T follicular helper cell (primary cell): ENCODE data around the gene CLIP2.
A peak's percentile ranks its signal among the peaks of the same experiment; 100 is the strongest.
"Not testable (repeated sequence)": the region's sequence is repeated elsewhere in the genome, so short reads cannot be mapped to it uniquely, and the experiment has no call there.

Experiments used
- DNase-seq: peaks from one replicate; pipeline ENCODE4 v3.0.0-alpha.2; 2020; ENCODE audit warnings: low read depth

Gene CLIP2

DNA sequence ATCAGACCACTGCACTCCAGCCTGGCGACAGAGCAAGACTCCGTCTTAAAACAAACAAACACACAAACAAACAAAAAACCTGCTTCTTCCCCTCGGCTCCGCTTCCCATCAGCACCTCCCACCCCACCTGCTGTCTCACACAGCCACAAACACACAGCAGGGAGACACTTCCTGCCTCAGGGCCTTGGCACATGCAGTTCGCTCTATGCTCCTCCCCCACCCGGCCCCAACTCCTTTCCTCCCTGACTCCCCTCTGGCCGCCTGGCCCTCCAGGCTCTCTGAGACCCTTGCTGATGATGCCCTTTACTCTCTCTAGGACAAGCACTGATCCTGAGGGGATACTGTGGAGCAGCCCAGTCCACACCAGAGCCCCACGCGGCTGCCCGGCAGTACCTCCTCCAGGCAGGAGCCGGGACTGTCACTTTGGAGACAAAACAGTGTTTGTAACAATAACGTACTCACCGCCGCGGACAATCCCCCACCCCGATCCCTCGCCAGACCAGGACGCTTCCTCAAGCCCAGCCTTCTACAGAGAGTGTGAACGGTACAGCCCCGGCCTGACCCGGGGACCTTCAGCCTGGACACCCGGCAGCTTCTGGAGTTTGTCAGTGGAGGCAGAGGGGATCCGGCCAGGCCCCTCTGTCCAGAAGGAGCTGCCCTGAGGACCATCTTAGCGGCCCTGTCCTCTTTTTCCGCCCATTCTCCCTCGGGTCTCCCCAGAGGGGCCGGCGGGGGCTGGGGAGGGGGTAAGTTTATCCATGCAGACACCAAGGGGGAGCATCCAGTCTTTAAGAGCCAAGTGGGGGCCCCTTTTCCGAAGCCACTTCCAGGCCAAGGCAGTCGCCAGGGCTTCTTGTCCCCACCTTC lies 114.5 kb downstream of the CLIP2 start:
- no peak for DNase-seq

- no peak for DNase-seq
These were observed 115.1 kb downstream of the CLIP2 start for GRCh38 chr7:74404388-74404700.

DNA sequence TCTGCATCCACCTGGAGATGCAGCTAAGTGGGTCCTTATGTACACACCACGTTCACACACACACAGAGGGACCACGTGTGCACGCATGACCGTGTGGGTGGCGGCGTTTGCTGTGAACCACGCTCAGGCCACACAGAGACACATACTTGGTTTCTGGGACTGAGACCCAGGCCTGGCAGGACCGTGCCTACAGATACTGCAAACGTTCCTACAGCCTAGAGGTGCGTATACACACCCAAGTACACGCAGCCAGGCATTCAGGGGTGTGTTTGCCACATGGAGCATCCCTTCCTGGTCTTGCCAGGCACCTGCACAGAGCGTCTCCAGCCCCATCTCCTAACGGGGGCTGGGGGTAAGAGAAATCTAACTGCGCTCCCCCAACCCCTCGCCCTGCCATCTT lies 115.5 kb downstream of the CLIP2 start:
- DNase-seq: no peak

GRCh38 chr7:74405191-74405898 lies 116.1 kb downstream of the CLIP2 start:
- DNase-seq: no peak

GRCh38 chr7:74405899-74406512 lies 116.8 kb downstream of the CLIP2 start:
- DNase-seq: no peak

DNA sequence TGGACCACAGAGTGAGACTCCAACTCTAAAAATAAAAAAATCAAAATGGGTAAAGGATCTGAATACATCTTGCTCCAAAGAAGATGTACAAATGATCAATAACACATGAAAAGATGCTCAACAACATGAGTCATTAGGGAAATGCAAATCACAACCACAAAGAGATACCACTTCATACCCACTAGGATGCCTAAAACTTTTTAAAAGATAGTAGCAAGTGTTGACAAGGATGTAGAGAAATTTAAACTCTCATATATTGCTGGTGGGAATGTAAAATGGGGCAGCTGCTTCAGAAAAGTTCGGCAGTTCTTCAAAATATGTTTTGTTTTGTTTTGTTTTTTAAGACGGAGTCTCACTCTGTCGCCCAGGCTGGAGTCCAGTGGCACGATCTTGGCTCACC lies 118.8 kb downstream of the CLIP2 start:
- DNase-seq: no peak

DNA sequence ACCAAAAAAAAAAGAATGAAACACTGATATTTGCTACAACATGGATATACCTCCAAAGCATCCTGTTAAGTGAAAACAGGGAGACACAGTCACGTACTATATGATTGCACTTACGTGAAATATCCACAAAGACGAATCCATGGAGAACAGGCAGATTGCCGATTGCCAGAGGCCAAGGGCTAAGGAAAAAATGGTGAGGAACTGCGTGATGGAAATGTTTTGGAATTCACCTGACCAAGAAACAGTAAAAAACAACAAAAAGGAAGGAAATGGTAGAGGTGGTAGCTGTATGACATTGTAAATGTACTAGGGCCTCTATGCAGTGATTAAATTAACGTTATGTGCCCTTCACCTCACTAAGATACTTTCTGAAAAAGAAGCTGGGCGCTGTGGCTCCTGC lies 120.4 kb downstream of the CLIP2 start:
- DNase-seq: no peak

DNA sequence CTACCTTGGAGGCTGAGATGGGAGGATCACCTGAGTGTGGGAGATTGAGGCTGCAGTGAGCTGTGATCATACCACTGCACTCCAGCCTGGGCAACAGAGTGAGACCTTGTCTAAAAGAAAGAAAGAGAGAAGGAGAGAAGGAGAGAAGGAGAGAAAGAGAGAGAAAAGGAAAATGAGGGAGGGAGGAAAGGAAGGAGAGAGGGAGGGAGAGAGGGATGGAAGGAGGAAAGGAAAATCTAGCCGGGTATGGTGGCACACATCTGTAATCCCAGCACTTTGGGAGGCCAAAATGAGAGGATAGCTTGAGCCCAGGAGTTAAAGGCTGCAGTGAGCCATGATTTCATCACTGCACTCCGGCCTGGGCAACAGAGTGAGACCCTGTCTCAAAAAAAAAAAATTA lies 121.6 kb downstream of the CLIP2 start:
- no peak for DNase-seq

DNA sequence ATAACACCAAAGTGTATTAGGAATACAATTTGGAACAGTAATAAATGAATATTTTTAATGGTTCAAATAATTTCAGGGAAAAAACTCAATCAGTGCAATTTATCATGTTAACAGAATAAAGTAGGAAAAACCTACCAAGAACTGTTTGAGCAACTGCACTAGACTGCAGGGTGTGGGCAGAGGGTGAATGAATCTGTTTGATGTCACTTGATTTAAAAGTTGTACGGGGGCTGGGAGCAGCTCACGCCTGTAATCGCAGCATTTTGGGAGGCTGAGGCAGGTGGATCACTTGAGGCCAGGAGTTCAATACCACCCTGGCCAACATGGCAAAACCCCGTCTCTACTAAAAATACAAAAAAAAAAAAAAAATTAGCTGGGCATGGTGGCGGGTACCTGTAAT lies 122.4 kb downstream of the CLIP2 start:
- DNase-seq: not testable (repeated sequence)

DNA sequence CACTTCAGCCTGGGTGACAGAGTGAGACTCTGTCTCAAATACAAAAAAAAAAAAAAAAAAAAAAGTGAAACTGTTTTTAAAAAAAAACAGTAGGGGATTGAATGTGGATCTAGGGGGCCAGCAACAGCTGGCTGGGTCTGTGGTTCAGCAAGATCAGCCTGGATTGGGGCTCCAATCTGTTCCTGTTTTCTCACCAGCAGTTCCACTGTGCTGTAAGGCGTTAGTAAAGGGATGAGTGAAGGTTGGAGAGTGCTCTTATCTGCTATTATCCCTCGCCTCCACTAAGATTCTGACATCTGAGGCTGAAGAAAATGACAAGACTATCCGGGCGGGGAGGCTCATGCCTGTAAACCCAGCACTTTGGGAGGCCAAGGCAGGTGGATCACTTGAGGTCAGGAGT lies 122.8 kb downstream of the CLIP2 start:
- DNase-seq: no peak

DNA sequence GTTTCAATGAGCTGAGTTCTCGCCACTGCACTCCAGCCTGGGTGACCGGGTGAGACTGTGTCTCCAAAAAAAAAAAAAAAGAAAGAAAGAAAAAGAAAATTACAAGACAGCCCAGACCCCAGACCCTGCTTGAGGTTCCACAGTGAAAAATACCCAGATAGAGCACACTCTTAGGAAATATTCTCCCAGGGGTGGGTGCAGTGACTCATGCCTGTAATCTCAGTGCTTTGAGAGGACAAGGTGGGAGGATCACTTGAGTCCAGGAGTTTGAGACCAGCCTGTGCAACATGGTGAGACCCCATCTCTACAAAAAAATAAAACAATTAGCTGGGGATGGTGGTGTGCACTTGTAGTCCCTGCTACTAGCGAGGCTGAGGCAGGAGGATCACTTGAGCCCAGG lies 123.4 kb downstream of the CLIP2 start:
- no peak for DNase-seq

DNA sequence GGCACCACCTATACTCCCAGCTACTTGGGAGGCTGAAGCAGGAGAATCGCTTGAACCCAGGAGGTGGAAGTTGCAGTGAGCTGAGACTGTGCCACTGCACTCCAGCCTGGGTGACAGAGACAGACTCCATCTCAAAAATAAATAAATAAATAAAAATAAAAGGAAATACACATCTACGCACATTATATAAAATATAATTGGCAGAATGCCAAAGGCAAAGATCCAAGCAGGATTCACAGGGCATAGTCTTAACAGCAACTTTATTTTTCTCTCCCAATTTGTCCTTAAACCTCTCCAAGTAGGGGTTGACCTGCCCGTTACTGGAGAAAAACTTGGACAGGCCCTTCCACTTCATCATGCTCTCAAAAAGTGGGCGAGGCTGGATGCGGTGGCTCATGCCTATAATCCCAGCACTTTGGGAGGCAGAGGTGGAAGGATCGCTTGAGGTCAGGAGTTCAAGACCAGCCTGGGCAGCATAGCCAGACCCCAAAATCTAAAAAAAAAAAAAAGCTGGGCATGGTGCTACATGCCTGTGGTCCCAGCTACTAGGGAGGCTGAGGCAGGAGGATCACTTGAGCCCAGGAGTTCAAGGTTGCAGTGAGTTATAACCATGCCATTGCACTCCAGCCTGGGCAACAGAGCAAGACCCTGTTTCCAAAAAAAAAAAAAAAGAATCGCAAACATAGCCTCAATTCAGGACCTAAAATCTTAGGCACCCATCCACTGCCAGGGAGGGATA lies 125.6 kb downstream of the CLIP2 start:
- not testable (repeated sequence) for DNase-seq

DNA sequence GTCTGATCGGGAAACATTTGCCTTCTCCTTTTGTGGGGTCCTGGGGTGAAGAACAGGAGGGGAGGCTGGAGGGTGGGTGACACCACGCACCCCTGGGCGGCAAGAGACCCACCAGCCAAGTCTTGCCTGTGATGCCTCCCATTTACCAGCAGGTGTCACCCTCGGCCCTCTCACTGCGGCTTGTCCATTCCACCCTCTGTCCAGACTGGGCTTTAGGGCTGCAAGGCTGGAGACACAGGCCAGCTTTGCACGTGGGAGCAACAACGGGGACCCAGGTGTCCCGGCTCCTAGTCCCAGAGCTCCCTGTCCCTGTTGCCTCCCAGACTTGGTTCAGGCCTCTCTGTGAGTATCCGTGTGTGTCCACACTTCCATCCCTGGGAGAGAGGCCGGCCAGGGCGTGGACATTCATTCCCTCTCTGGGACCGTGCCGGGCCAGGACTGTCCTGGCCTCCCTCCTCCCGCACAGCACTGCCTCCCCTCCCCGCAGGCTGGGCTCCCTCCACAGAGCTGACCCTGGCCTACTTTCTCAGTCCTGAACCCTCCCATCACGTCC lies 128.3 kb downstream of the CLIP2 start:
- DNase-seq: peak; percentile 30

DNA sequence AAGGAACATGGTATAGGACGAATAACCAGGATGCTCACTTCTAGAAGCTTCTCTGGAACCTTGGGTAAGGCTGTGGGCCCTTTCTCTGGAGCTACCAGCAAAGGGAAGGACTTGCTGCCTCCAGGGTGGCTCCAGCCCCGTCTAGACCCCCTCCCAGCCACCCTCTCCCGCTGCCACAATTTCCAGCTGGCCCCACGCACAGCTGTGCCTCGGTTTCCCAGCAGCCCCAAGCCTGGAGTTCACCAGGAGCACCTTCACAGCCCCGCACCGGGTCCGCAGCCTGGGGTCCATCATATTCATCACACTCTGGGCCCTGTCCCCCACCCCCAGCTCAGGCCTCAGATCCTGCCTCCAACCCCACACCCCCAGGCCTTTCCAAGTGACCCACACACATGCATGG lies 128.9 kb downstream of the CLIP2 start:
- DNase-seq: no peak

GRCh38 chr7:74418538-74418937 lies 129.3 kb downstream of the CLIP2 start:
- DNase-seq: no peak

DNA sequence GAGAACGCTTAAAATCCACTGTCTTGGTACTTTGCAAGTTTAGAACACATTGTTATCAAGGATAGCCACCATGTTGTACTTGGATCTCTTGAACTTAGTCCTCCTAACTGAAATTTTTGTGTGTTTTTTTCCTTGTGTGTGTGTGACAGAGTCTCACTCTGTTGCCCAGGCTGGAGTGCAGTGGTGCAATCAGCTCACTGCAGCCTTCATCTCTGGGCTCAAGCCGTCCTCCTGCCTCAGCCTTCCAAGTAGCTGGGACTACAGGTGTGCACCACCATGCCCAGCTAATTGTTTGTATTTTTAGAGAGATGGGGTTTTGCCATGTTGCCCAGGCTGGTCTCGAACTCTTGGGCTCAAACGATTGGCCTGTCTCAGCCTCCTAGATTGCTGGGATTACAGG lies 130.0 kb downstream of the CLIP2 start:
- not testable (repeated sequence) for DNase-seq

DNA sequence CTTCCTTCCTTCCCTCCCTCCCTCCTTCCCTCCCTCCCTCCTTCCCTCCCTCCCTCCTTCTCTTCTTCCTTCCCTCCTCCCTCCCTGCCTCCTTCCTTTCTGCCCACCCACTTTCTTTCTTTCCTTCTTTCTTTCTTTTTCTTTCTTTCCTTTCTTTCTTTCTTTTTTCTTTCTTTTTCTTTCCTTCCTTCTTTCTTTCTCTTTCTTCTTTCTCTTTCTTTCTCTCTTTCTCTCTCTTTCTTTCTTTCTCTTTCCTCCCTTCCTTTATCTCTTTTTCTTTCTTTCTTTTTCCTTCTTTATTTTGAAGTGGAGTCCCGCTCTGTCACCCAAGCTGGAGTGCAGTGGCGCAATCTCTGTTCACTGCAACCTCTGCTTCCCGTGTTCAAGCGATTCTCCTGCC lies 130.8 kb downstream of the CLIP2 start:
- no peak for DNase-seq

- no peak for DNase-seq
These were observed 135.2 kb downstream of the CLIP2 start for GRCh38 chr7:74424291-74424880.

DNA sequence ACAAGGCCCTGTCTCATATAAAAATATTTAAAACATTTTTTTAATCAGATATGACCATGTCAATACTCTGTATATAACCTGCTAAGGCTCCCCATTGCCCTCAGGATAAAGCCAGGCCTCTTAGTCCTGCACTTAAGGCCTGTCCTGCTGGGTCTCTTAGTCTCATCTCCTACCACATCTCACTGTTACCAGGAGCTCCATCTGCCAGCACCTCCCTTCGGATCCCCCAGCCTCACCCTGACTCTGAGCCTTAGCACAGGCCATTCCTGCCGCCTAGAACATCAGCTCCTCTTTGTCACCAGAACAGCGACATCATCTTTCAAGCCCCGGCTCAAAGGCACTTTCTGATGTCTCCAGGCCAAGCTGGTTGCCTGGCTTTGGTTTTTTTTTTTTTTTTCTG lies 138.8 kb downstream of the CLIP2 start:
- no peak for DNase-seq

DNA sequence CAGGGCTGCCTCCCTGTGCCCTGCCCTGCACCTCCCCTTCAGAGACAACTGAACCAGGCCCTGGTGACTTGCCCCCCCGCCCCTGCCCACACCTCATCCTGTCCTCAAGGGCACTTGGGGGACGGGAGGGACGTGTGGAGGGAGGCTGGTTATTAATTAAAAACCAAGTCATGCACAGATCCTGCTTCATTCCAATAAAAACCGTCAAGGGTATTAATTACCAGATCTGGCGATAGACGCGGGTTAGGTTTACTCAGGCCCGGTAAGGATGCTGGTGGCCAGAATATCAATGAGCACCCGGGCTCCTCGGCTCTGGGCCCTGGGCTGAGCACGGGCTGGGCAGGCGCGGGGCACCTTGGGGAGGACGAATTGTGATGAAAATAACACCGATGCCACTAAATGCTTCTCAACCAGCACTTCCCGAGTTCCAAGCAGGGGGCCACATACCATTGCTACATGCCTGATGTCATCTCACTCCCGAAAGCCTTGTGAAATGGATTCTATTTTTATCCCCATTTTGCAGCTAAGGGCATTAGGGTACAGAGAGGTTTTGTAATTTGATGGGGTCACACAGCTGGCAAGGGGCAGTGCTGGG lies 140.0 kb downstream of the CLIP2 start:
- DNase-seq: no peak

GRCh38 chr7:74430409-74430808 lies 141.2 kb downstream of the CLIP2 start:
- not testable (repeated sequence) for DNase-seq
